ENCODE data around the gene ANKRD27. TPM values are rescaled to one million over a fixed set of nuclear protein-coding genes. Genes with fewer than 3 reads are reported as not detected.

The ANKRD27 gene
- total RNA-seq, 4 donors from 2014 or later, result 33.2 to 48.0 (median 38.7) TPM

DNA sequence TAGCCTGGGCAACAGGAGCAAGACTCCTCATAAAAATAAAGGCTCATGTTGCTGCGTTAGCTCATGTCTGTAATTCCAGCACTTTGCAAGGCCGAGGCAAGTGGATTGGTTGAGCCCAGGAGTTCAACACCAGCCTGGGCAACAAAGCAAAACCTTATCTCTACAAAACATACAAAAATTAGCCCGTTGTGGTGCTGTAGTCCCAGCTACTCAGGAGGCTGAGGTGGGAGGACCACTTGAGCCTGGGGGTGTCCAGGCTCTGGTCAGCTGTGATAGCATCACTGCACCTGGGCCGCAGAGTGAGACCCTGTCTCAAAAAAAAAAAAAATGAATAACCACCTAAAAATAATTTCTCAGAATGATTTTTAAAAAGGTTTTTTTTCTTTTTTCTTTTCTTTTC is 12.7 kb upstream of the ANKRD27 start:
- Histone ChIP-seq H3K27me3 (no peaks in the 10 kb centered on the region), H3K4me1 (peaks cover 3 to 16% (median 4%) of the 10 kb centered on the region in 4 donors), H3K27ac (no peak overlapping the region), H3K4me3 (no peak overlapping the region), H3K9me3 (no peaks in the 10 kb centered on the region), H3K36me3 (no peaks in the 10 kb centered on the region)
- TF ChIP-seq CTCF (IDR thresholded peaks at IDR 0.05) (no peak), POLR2A (IDR thresholded peaks at IDR 0.05) (no peak)
- DNase-seq, result no peak

DNA sequence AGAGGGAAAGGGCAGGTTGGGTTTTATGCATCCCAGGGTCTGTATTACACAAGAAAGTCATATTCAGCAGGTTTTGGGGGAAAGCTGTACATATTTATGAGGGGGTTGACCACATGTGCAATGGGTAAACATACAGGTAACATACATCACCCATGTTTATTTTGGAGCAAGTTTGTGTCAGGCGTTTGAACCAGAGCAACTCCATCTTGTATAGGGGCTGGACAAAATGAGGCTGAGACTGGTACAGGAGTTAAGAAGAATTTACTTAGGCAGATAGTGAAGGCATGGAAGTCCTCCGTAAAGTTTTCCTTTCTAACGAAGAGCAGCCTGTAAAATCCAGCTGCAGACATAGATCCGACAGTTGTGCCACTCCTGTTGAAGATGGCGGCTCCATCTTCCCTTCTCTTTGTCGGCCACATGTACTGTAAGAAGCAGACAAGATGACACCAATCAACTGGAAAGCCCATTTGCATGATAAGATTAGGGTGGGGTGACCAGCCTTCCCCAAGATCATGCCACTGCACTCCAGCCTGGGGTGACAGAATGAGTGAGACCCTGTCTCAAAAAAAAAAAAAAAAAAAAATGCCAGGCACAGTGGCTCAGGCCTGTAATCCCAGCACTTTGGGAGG is 12.0 kb upstream of the ANKRD27 start:
- no peaks in the 10 kb centered on the region for H3K9me3 ChIP-seq
- TF ChIP-seq POLR2A (IDR thresholded peaks at IDR 0.05) (no peak), CTCF (IDR thresholded peaks at IDR 0.05) (no peak)
- H3K27me3 ChIP-seq, result no peaks in the 10 kb centered on the region
- peaks cover 0 to 13% (median 2%) of the 10 kb centered on the region in 4 donors for H3K4me1 ChIP-seq
- no peak overlapping the region for H3K4me3 ChIP-seq
- H3K36me3 ChIP-seq, result no peaks in the 10 kb centered on the region
- H3K27ac ChIP-seq, result no peak overlapping the region
- DNase-seq, result no peak

GRCh38 chr19:32682317-32682716 is 7.3 kb upstream of the ANKRD27 start:
- H3K36me3 ChIP-seq, result no peaks in the 10 kb centered on the region
- TF ChIP-seq POLR2A (IDR thresholded peaks at IDR 0.05) (no peak), CTCF (IDR thresholded peaks at IDR 0.05) (no peak)
- no peaks in the 10 kb centered on the region for H3K4me1 ChIP-seq
- no peak for DNase-seq
- H3K9me3 ChIP-seq, result no peaks in the 10 kb centered on the region
- no peaks in the 10 kb centered on the region for H3K27me3 ChIP-seq
- no peak overlapping the region for H3K27ac ChIP-seq
- no peak overlapping the region for H3K4me3 ChIP-seq

DNA sequence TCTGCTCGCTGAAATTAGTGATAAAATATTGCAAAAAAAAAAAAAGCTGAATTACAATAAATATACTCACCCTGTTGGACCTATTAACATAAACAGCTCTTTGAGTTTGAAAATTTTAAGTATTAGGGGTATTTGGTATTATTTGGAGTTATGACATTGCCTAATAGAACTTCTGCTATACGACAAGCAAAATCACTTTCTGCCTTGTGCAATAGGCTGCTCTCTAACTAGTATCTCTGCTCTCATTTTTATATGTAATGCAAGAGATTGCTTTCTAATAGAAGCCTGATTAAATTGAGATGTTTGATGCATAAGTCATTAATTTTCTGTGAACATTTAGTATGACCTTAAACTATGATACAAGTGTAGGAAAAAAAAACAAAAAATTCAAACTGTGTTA is 6.0 kb upstream of the ANKRD27 start:
- no peak for TF ChIP-seq POLR2A (IDR thresholded peaks at IDR 0.05)
- no peak for TF ChIP-seq CTCF (IDR thresholded peaks at IDR 0.05)
- H3K27me3 ChIP-seq, result no peaks in the 10 kb centered on the region
- no peak overlapping the region for H3K27ac ChIP-seq
- H3K4me3 ChIP-seq, result no peak overlapping the region
- H3K9me3 ChIP-seq, result no peaks in the 10 kb centered on the region
- no peaks in the 10 kb centered on the region for H3K36me3 ChIP-seq
- peaks cover 0 to 12% (median 5%) of the 10 kb centered on the region in 4 donors for H3K4me1 ChIP-seq
- DNase-seq, result no peak

DNA sequence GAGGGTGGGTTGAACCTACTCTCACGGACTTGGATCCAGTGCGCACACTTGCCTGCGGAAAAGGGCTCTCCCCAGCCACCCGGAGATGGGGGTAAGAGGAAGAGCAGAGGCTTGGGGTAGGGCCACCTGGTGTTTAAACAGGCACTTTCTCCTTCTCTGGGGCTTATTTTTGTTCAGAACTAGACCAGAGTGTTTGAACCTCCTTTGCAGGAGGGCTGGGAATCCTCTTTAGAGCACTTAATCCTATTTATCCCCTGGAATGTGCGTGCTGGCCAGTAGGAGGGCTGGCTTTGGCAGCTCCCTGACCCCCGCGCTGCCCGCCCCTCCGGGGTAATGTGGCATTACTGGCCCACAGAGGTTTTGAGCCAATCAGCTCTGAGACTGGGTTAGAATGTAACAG is 2.7 kb upstream of the ANKRD27 start:
- no peak overlapping the region for H3K4me3 ChIP-seq
- no peak overlapping the region for H3K27ac ChIP-seq
- H3K9me3 ChIP-seq, result no peaks in the 10 kb centered on the region
- no peaks in the 10 kb centered on the region for H3K27me3 ChIP-seq
- no peaks in the 10 kb centered on the region for H3K36me3 ChIP-seq
- H3K4me1 ChIP-seq, result peaks cover 0 to 34% (median 13%) of the 10 kb centered on the region in 4 donors
- DNase-seq, result no peak
- no peak for TF ChIP-seq POLR2A (IDR thresholded peaks at IDR 0.05)
- no peak for TF ChIP-seq CTCF (IDR thresholded peaks at IDR 0.05)

Measured in Peyer's patch (tissue), 4 donors.